Heart left ventricle (tissue), 16 donors: ENCODE data around the gene CLDN1. TPM values are rescaled to one million over a fixed set of nuclear protein-coding genes. Genes with fewer than 3 reads are reported as not detected.

ENCODE experiments used
- ATAC-seq, 4 donors: fragments of 200-7000 bp; cut with Tn5 transposase; one replicate each; pipeline ENCODE4 v1.9.1; 2020 to 2022; ENCODE audit warnings: moderate library complexity in 4 of 4, mild to moderate bottlenecking in 3 of 4, moderate number of reproducible peaks in 1 of 4
- DNase-seq, 5 donors: peaks; one replicate each; pipeline ENCODE4 v3.0.0-alpha.2; 2020
- H3K27ac ChIP-seq, 12 donors: fragments of 200-600 bp; sonication (generic) in 4 of 12; one replicate each; pipeline versions ENCODE4 v1.5.0 to v1.8.0; 2016 to 2022; ENCODE audit warnings: mild to moderate bottlenecking in 2 of 12
- H3K27me3 ChIP-seq, 9 donors: fragments of 200-600 bp; sonication (generic) in 2 of 9; one replicate each; pipeline versions ENCODE4 v1.5.1 to v1.8.0; 2016 to 2022; ENCODE audit warnings: mild to moderate bottlenecking in 3 of 9
- H3K36me3 ChIP-seq, 9 donors: fragments of 200-600 bp; sonication (generic) in 2 of 9; one replicate each; pipeline versions ENCODE4 v1.5.0 to v1.8.0; 2018 to 2022; ENCODE audit warnings: mild to moderate bottlenecking in 2 of 9
- H3K4me1 ChIP-seq, 12 donors: fragments of 200-600 bp; sonication (generic) in 4 of 12; one replicate each; pipeline versions ENCODE4 v1.5.0 to v1.8.0; 2016 to 2022; ENCODE audit warnings: mild to moderate bottlenecking in 3 of 12
- H3K4me3 ChIP-seq, 12 donors: fragments of 200-600 bp; sonication (generic) in 4 of 12; one replicate each; pipeline versions ENCODE4 v1.5.0 to v1.8.0; 2017 to 2022; ENCODE audit warnings: mild to moderate bottlenecking in 9 of 12, moderate library complexity in 4 of 12
- H3K9me3 ChIP-seq, 12 donors: fragments of 200-600 bp; sonication (generic) in 4 of 12; one replicate each; pipeline versions ENCODE4 v1.5.0 to v1.8.0; 2016 to 2022; ENCODE audit warnings: mild to moderate bottlenecking in 1 of 12
- POLR2A ChIP-seq, 2 donors: fragments of 450-650 bp; IDR thresholded peaks; one replicate each; pipeline ENCODE4 v1.6.1; 2017; ENCODE audit warnings: antibody characterized with exemption in 2 of 2, mild to moderate bottlenecking in 2 of 2, moderate library complexity in 2 of 2
- WGBS, 4 donors: extraction: QIAGEN DNeasy Blood & Tissue Kit in 2 of 4; methylation state at CpG; one replicate each; pipeline versions ENCODE4 v1.1.5 to v1.1.7; 2013 to 2018; 5-methylcytosine and 5-hydroxymethylcytosine counted together
- intact Hi-C, 10 donors: fragments of 100-400 bp; cut with DNase I; formaldehyde crosslinking; loops; one replicate each; pipeline versions ENCODE4 v1.11.1 to v1.14.2; 2022
- polyA plus RNA-seq, 2 donors: library from polyadenylated mRNA; stranded (reverse); fragments of 200-250 nt; gene quantifications; one replicate each; pipeline ENCODE4 v1.2.3, GENCODE V29; 2013
- total RNA-seq, 9 donors: library from RNA; depleted of rRNA in 2 of 9; stranded (reverse); fragments of >200 nt in 2 of 9; fragmentation: NEBNext Ultra II Directional in 3 of 9; extraction: Animal tissue kit (Norgen Biotek cat#: 25700) in 3 of 9; gene quantifications; one replicate each; pipeline versions ENCODE4 v1.1.0 to v1.2.4, GENCODE V29; 2016 to 2023
- TF ChIP-seq, protein P1 (sequence below), 12 donors: fragments of 200-600 bp; sonication (generic) in 4 of 12; IDR thresholded peaks; one replicate each; pipeline versions ENCODE4 v1.5.0 to v1.8.0; 2018 to 2022; ENCODE audit warnings: antibody characterized with exemption in 12 of 12, mild to moderate bottlenecking in 5 of 12
- donor health status: ischemic (EF 13 %, LVEDD 7.1; RV severe dilation, severe dysfunction).
- donor health status: healthy with polysubstance abuse.
- donor health status: DM: no; HTN: yes; CAD: no.
- donor health status: DM: no; HTN: no; CAD: no.
- donor health status: ischemic (EF 25% LVEDD 6.9; RV normal size, moderate dysfunction).
- donor health status: ischemic (EF 25% LVEDD 5.7; RV mildly dilated, moderate dysfunction).
- donor health status: healthy.
- donor health status: DM: yes; HTN: yes; CAD: no.
- donor health status: ischemic (EF 35%, LVEDD 5.7; RV mildly dilated, moderate dysfunction).
- donor health status: nonischemic (EF 11% LVEDD 7.7; RV severe dilation, severe dysfunction).
- donor health status: DM: yes; HTN: yes; CAD: no.
- donor health status: PGD.
- donor health status: ischemic (EF 29% LVEDD 5.4; RV normal size, mild dysfunction).
- donor health status: nonischemic (EF 23%, LVEDD 6.1; RV moderate dilation, normal function).

The CLDN1 gene
- total and polyA plus RNA-seq, 11 donors = 0.11 to 45.0 (median 0.26) TPM; not detected in 3

GRCh38 chr3:190302212-190302867, 19.9 kb downstream of the CLDN1 start:
- H3K27ac ChIP-seq = no peak overlapping the region
- no peaks in the 10 kb centered on the region for H3K36me3 ChIP-seq
- H3K27me3 ChIP-seq = peaks cover 0 to 9% (median 0%) of the 10 kb centered on the region in 9 donors
- no peak for TF ChIP-seq POLR2A (IDR thresholded peaks at IDR 0.05)
- TF ChIP-seq, protein P1, sequence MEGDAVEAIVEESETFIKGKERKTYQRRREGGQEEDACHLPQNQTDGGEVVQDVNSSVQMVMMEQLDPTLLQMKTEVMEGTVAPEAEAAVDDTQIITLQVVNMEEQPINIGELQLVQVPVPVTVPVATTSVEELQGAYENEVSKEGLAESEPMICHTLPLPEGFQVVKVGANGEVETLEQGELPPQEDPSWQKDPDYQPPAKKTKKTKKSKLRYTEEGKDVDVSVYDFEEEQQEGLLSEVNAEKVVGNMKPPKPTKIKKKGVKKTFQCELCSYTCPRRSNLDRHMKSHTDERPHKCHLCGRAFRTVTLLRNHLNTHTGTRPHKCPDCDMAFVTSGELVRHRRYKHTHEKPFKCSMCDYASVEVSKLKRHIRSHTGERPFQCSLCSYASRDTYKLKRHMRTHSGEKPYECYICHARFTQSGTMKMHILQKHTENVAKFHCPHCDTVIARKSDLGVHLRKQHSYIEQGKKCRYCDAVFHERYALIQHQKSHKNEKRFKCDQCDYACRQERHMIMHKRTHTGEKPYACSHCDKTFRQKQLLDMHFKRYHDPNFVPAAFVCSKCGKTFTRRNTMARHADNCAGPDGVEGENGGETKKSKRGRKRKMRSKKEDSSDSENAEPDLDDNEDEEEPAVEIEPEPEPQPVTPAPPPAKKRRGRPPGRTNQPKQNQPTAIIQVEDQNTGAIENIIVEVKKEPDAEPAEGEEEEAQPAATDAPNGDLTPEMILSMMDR (IDR thresholded peaks at IDR 0.05) = no peak
- H3K4me1 ChIP-seq = no peaks in the 10 kb centered on the region
- ATAC-seq (no peak), DNase-seq (no peak)
- no peaks in the 10 kb centered on the region for H3K9me3 ChIP-seq
- 88 to 91% (median 90%) methylated on average over 3 of the region's 3 CpGs for WGBS, 4 donors
- H3K4me3 ChIP-seq = no peak overlapping the region
- intact Hi-C loops = no loop called here

DNA sequence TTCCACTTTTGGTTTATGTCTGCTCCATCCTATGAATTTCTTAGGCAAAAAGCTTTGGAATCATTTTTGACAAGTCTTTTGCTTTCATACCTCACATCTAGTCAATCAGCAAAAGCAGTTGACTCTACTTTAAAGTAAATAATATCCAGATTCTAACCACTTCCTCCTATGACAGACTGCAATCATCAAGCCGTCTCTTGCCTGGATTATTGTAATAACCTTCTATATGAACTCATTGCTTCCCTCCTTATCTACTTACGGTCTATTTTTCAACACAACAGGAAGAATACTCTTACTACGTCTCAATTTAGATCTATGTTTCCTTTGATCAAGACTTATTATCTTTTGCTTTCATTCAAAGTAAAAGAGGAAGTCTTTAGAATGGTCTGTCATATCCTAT, 20.7 kb downstream of the CLDN1 start:
- Histone ChIP-seq H3K27me3 (peaks cover 0 to 9% (median 0%) of the 10 kb centered on the region in 9 donors), H3K27ac (no peak overlapping the region), H3K36me3 (no peaks in the 10 kb centered on the region), H3K4me3 (no peak overlapping the region), H3K9me3 (no peaks in the 10 kb centered on the region), H3K4me1 (no peaks in the 10 kb centered on the region)
- 31 to 42% (median 38%) methylated on average over 3 of the region's 3 CpGs for WGBS, 4 donors
- no peak for DNase-seq
- TF ChIP-seq POLR2A (IDR thresholded peaks at IDR 0.05) = no peak
- TF ChIP-seq, protein P1 (IDR thresholded peaks at IDR 0.05) = no peak
- ATAC-seq = no peak
- intact Hi-C loops = no loop called here

- no peak for TF ChIP-seq POLR2A (IDR thresholded peaks at IDR 0.05)
- TF ChIP-seq, protein P1 (IDR thresholded peaks at IDR 0.05) = no peak
- no peak overlapping the region for H3K4me3 ChIP-seq
- no peak for ATAC-seq
- intact Hi-C loops = no loop called here
- H3K4me1 ChIP-seq = no peaks in the 10 kb centered on the region
- WGBS, 4 donors = 49 to 62% (median 55%) methylated on average over 4 of the region's 4 CpGs
- H3K9me3 ChIP-seq = no peaks in the 10 kb centered on the region
- H3K27ac ChIP-seq = no peak overlapping the region
- peaks cover 0 to 9% (median 0%) of the 10 kb centered on the region in 9 donors for H3K27me3 ChIP-seq
- no peaks in the 10 kb centered on the region for H3K36me3 ChIP-seq
- no peak for DNase-seq
Observed at GRCh38 chr3:190299969-190300368, 22.3 kb downstream of the CLDN1 start.

DNA sequence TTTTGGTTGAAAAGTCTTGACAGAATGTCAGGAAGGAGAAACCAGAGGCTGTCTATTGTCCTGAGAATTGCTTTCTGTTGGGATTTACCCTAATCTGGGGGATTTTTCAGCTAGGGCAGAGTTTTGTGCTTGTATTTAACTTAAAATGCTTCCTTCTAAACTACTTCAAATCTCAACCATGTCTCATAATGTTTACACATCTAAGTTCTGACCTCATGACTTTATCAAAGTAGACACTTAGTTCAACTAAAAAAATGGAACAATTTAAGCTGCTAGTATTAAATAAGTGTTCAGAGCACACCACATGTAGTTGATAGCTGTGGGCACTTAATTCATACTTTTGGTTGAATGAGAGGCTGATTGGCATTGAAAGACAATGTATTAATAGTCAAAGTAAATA, 28.2 kb downstream of the CLDN1 start:
- intact Hi-C loops = no loop called here
- no peak for TF ChIP-seq POLR2A (IDR thresholded peaks at IDR 0.05)
- TF ChIP-seq, protein P1 (IDR thresholded peaks at IDR 0.05) = no peak
- no peaks in the 10 kb centered on the region for H3K27me3 ChIP-seq
- no peaks in the 10 kb centered on the region for H3K4me1 ChIP-seq
- DNase-seq (no peak), ATAC-seq (no peak)
- peaks cover 0 to 11% (median 0%) of the 10 kb centered on the region in 12 donors for H3K9me3 ChIP-seq
- H3K4me3 ChIP-seq = no peak overlapping the region
- no peaks in the 10 kb centered on the region for H3K36me3 ChIP-seq
- no peak overlapping the region for H3K27ac ChIP-seq
